ENCODE measurements around the gene LTBP4.
"Not testable (repeated sequence)": the region's sequence is repeated elsewhere in the genome, so short reads cannot be mapped to it uniquely, and the experiment has no call there.

LTBP4 gene

DNA sequence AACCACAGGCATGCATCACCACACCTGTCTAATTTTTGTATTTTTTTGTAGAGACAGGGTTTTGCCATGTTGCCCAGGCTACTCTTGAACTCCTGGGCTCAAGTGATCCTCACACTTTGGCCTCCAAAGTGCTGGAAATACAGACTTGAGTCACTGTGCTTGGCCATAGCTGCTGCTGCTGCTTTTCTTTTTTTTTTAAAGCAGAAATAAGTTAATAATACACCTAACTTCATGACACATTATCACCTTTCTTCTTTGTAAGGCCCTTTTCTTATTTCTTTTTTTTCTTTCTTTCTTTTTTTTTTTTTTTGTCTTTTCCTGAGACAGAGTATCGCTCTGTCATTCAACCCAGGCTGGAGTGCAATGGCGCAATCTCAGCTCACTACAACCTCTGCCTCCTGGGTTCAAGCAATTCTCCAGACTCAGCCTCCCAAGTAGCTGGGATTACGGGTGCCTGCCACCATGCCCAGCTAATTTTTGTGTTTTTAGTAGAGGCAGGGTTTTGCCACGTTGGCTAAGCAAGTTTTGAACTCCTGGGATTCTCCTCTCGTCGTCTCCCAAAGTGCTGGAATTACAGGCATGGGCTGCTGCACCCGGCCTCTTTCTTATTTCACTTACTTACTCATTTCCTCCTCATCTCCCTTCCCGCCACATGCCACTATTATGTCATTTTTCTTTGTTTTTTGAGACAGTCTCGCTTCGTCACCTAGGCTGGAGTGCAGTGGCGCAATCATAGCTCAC is 15.8 kb upstream of the LTBP4 start:
- H3K9me3 Mint-ChIP-seq, result no peaks in the 10 kb centered on the region
- H3K4me3 Mint-ChIP-seq, result no peak overlapping the region
- no peak for DNase-seq (ENCODE audit: low spot score in 2 of 2)
- H3K36me3 Mint-ChIP-seq, result peaks cover 49% of the 10 kb centered on the region
- no peak overlapping the region for H3K27ac Mint-ChIP-seq
- no peaks in the 10 kb centered on the region for H3K27me3 Mint-ChIP-seq
- ATAC-seq (ENCODE audit: low read depth), result no peak
- H3K4me1 Mint-ChIP-seq, result peaks cover 23% of the 10 kb centered on the region

DNA sequence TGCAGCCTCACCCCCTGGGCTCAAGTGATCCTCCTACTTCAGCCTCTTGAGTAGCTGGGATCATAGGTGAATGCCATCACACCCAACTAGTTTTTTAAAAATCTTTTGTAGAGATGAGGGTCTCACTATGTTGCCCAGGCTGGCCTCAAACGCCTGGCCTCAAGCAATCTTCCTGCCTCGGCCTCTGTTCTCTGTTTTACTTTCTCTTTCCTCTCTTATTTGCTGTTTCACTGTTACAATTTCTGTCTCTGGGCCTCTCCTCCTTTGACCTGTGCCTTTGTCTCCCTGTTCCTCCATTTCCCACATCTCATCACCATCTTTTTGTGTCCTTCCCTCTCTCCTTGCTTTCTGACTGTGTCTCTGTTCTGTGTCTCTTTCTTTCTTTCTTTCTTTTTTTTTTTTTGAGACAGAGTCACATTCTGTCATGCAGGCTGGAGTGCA is 15.2 kb upstream of the LTBP4 start:
- H3K27ac Mint-ChIP-seq, result no peak overlapping the region

DNA sequence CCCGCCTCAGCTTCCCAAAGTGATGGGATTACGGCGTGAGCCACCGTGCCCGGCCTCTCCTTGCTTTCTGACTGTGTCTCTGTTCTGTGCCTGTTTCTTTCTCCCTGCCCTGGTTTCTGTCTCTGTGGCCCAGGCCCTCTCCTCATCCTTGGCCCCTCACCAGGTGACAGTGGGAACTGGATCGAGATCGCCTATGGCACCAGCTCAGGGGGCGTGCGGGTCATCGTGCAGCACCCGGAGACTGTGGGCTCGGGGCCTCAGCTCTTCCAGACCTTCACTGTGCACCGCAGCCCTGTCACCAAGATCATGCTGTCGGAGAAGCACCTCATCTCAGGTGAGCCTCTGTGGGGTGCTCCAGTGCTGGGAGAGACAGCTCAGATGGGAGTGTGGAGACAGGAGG is 14.6 kb upstream of the LTBP4 start:
- H3K27ac Mint-ChIP-seq, result no peak overlapping the region

More for the DNA sequence above, 15.2 kb upstream of the LTBP4 start:
- no peak for DNase-seq (ENCODE audit: low spot score in 2 of 2)
- Mint-ChIP-seq H3K4me3 (no peak overlapping the region), H3K9me3 (no peaks in the 10 kb centered on the region), H3K4me1 (peaks cover 22% of the 10 kb centered on the region), H3K36me3 (peaks cover 49% of the 10 kb centered on the region), H3K27me3 (no peaks in the 10 kb centered on the region)
- ATAC-seq (ENCODE audit: low read depth), result no peak

DNA sequence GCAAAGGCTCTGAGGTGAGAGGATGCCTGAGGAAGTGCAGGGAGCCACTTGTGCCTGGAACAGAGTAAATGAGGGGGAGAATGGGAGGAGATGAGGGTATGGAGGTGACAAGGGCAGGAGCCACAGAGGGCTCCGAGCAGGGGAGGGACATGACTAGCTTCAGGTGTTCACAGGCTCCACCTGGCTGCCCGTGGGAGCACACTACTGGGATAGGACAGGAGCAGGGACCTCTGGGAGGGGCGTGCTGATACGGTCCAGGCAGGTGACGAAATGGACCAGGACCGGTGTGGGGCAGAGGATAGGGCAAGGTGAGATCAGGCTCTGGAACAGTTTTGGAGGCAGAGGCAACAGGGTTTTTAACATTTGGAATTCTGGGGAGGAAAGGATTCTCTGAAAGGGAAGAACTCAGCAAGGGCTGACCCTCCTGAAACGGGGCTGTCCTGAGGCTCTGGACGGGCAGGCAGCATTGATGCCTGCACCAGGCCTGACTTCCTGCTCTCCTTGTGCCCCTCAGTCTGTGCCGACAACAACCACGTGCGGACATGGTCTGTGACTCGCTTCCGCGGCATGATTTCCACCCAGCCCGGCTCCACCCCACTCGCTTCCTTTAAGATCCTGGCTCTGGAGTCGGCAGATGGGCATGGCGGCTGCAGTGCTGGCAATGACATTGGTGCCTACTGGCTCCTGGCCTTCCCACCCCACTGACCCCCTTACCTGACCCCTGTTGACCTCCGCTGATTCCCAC is 12.9 kb upstream of the LTBP4 start:
- no peak overlapping the region for H3K27ac Mint-ChIP-seq
- H3K27me3 Mint-ChIP-seq, result no peaks in the 10 kb centered on the region
- DNase-seq (ENCODE audit: low spot score in 2 of 2) (no peak), ATAC-seq (ENCODE audit: low read depth) (no peak)
- H3K36me3 Mint-ChIP-seq, result peaks cover 42% of the 10 kb centered on the region
- H3K4me1 Mint-ChIP-seq, result peaks cover 18% of the 10 kb centered on the region
- H3K9me3 Mint-ChIP-seq, result no peaks in the 10 kb centered on the region
- H3K4me3 Mint-ChIP-seq, result no peak overlapping the region

More for the DNA sequence above, 14.6 kb upstream of the LTBP4 start:
- Mint-ChIP-seq H3K36me3 (peaks cover 48% of the 10 kb centered on the region), H3K9me3 (no peaks in the 10 kb centered on the region), H3K4me3 (no peak overlapping the region), H3K4me1 (peaks cover 22% of the 10 kb centered on the region), H3K27me3 (no peaks in the 10 kb centered on the region)
- no peak for DNase-seq (ENCODE audit: low spot score in 2 of 2)
- ATAC-seq (ENCODE audit: low read depth), result no peak

DNA sequence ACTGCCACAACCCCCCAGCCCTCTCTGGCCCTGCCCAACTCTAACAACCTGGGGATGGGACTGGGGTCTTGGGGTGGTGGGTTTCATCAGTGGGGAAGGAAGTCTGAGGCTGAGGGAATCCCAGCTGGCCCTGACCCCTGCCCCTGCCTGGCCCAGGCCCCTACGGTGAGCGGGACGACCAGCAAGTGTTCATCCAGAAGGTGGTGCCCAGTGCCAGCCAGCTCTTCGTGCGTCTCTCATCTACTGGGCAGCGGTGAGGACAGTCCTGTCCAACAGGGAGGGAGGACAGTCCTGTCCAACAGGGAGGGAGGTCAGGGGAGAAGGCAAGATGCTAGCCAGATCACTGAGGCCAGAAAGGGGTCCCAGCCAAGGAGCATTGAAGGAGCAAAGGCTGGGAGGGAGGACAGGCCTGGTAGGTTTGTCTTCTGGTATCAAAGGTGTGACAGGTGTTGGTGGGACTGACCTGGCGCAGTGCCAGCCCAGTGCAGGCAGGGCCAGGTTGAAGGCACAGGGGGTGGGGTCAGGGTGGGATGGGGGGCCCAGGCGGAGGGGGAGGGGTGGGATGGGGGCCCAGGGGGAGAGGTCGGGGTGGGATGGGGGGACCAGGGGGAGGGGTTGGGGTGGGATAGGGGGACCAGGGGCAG is 12.1 kb upstream of the LTBP4 start:
- no peak for ATAC-seq (ENCODE audit: low read depth)
- H3K27me3 Mint-ChIP-seq, result no peaks in the 10 kb centered on the region
- H3K9me3 Mint-ChIP-seq, result no peaks in the 10 kb centered on the region
- peaks cover 17% of the 10 kb centered on the region for H3K4me1 Mint-ChIP-seq
- peaks cover 37% of the 10 kb centered on the region for H3K36me3 Mint-ChIP-seq
- no peak overlapping the region for H3K4me3 Mint-ChIP-seq
- peak overlapping the region; percentile 68 for H3K27ac Mint-ChIP-seq
- no peak for DNase-seq (ENCODE audit: low spot score in 2 of 2)

DNA sequence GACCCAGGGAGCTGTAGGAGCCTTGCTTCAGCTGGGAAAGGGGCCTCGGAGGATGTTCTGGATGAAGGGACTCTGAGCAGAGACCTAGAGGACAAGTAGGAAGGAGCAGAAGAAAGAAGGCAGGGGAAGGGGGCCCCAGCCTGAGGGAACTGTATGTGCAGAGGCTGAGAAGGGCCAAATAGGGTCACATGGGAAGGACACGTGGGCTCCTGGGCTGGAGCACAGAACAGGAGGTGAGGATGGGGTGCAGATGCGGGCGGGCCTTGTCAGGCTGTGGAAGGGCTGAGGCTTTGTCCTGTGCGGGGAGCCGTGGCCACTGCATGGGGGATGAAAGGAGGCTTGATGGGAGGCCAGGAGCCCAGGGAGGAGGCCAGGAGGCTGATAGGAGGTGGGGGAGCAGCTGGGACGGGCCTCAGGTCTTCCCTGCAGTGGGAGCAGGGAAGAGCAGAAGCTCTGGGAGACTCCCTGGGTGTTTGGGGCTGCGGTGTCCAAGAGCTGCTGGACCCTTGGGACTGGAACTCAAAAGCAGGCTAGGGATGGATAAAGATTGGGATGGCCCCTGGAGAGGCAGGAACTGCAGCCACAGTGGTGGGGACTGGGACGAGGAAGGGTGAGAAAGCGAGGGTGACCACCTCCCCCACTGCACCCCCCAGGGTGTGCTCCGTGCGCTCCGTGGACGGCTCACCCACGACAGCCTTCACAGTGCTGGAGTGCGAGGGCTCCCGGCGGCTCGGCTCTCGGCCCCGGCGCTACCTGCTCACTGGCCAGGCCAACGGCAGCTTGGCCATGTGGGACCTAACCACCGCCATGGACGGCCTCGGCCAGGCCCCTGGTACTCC is 11.4 kb upstream of the LTBP4 start:
- ATAC-seq (ENCODE audit: low read depth) (no peak), DNase-seq (ENCODE audit: low spot score in 2 of 2) (no peak)
- peaks cover 17% of the 10 kb centered on the region for H3K4me1 Mint-ChIP-seq
- H3K27me3 Mint-ChIP-seq, result no peaks in the 10 kb centered on the region
- H3K27ac Mint-ChIP-seq, result peak overlapping the region; percentile 68
- no peaks in the 10 kb centered on the region for H3K9me3 Mint-ChIP-seq
- H3K36me3 Mint-ChIP-seq, result peaks cover 36% of the 10 kb centered on the region
- H3K4me3 Mint-ChIP-seq, result no peak overlapping the region

DNA sequence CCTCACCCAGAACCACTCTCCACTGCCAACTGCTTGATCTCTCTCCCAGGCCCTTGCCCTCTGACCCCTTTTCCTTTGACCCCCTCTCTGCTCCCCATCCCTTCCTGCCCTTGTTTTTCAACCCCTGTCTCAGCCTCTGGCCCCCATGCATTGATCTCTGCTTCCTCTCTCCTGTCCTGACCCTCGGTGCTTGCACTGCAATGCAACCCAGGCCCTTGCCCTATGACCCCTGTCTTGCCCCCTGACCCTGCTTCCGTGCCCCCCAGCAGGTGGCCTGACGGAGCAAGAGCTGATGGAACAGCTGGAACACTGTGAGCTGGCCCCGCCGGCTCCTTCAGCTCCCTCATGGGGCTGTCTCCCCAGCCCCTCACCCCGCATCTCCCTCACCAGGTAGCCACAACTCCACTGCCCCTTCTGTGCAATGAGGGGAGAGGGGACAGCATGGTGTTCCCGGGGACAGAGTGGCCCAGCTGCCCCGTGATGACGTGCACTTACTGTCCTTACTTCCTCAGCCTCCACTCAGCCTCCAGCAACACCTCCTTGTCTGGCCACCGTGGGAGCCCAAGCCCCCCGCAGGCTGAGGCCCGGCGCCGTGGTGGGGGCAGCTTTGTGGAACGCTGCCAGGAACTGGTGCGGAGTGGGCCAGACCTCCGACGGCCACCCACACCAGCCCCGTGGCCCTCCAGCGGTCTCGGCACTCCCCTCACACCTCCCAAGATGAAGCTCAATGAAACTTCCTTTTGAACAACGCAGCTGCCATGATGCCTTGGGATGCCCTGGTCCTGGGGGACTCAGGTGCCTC is 10.5 kb upstream of the LTBP4 start:
- Mint-ChIP-seq H3K27ac (peak overlapping the region; percentile 9), H3K36me3 (peaks cover 36% of the 10 kb centered on the region), H3K9me3 (no peaks in the 10 kb centered on the region), H3K27me3 (no peaks in the 10 kb centered on the region), H3K4me1 (peaks cover 16% of the 10 kb centered on the region), H3K4me3 (no peak overlapping the region)
- no peak for DNase-seq (ENCODE audit: low spot score in 2 of 2)
- ATAC-seq (ENCODE audit: low read depth), result no peak

DNA sequence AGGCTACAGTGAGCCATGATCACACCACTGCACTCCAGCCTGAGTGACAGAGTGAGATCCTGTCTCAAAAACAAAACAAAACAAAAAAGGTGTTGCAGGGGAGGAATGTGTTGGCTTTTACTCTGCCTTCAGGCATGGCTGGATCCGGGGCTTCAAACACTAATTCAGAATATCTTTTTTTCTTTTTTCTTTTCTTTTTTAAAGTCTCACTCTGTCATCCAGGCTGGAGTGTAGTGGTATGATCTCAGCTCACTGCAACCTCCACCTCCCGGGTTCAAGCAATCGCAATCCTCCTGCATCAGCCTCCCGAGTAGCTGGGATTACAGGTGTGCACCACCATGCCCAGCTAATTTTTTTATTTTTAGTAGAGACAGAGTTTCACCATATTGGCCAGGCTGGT is 9.4 kb upstream of the LTBP4 start:
- not testable (repeated sequence) for ATAC-seq (ENCODE audit: low read depth); H3K27me3 Mint-ChIP-seq; DNase-seq (ENCODE audit: low spot score in 2 of 2); H3K4me3 Mint-ChIP-seq; H3K9me3 Mint-ChIP-seq
- H3K36me3 Mint-ChIP-seq, result peaks cover 28% of the 10 kb centered on the region
- peak overlapping the region; percentile 5 for H3K27ac Mint-ChIP-seq
- peaks cover 11% of the 10 kb centered on the region for H3K4me1 Mint-ChIP-seq

DNA sequence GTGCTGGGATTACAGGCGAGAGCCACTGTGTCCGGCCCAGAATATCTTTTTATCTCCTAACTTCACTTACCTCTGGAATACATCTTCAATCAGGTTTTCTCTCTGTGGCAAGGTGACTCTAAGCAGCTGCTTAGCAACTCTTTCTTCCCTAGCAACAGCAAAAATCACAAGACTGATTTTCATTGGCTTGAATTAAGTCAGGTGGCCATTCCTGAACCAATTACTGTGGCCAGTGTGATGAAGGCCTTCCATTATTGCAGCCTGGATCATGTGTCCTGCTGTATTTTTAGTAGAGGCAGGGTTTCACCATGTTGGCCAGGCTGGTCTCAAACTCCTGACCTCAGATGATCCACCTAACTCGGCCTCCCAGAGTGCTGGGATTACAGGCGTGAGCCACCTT is 9.0 kb upstream of the LTBP4 start:
- H3K4me1 Mint-ChIP-seq, result peaks cover 9% of the 10 kb centered on the region
- H3K4me3 Mint-ChIP-seq, result no peak overlapping the region

DNA sequence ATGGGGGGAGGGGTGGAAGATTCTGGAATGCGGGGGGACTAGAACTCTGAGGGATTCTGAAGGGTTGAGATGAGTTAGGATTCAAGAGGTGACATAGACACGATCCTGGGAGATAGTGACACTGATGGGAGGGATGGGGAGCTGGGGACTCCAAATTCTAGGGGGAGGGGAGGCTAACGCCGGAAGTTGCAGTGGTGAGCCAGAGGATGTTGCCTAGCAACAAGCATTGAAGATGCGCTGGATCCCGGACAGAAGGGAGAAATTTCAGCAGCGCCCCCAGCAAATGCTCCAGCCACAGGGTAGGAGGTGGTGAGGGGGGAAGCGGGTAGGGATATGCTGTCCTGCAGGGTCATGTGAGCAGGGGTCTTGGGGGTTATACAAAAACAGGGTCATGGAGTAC is 6.9 kb upstream of the LTBP4 start:
- H3K4me3 Mint-ChIP-seq, result no peak overlapping the region
- H3K4me1 Mint-ChIP-seq, result peaks cover 17% of the 10 kb centered on the region
- no peak overlapping the region for H3K27ac Mint-ChIP-seq
- peaks cover 7% of the 10 kb centered on the region for H3K27me3 Mint-ChIP-seq
- DNase-seq (ENCODE audit: low spot score in 2 of 2), result no peak
- no peak for ATAC-seq (ENCODE audit: low read depth)
- no peaks in the 10 kb centered on the region for H3K9me3 Mint-ChIP-seq
- H3K36me3 Mint-ChIP-seq, result peaks cover 16% of the 10 kb centered on the region

More for the DNA sequence above, 9.0 kb upstream of the LTBP4 start:
- H3K27ac Mint-ChIP-seq, result peak overlapping the region; percentile 5
- no peaks in the 10 kb centered on the region for H3K9me3 Mint-ChIP-seq
- peak; percentile 95 for ATAC-seq (ENCODE audit: low read depth)
- no peak for DNase-seq (ENCODE audit: low spot score in 2 of 2)
- no peaks in the 10 kb centered on the region for H3K27me3 Mint-ChIP-seq
- H3K36me3 Mint-ChIP-seq, result peaks cover 24% of the 10 kb centered on the region

DNA sequence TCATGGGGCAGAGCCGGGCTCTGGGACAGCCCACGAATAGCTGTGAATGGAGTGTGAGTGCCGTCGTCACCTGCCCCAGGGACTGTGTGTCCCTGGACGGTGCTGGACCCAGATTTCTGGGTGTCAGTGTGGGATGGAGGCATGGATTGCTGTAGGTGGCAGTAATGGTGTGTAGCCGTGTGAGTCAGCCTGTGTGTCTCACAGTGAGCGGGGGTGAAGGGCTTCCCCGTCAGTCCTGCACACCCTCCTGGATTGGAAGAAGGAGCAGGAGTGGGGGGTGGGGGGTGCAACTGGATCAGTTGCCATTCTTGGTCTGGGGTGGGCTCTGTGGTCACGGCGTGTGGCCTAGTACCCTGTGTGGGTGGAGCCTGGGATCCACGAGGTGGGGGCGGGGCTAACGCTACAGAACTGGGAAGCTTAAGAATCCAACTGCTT is 6.5 kb upstream of the LTBP4 start:
- no peak overlapping the region for H3K27ac Mint-ChIP-seq
- ATAC-seq (ENCODE audit: low read depth) (no peak), DNase-seq (ENCODE audit: low spot score in 2 of 2) (no peak)
- peaks cover 9% of the 10 kb centered on the region for H3K27me3 Mint-ChIP-seq
- no peaks in the 10 kb centered on the region for H3K9me3 Mint-ChIP-seq
- peaks cover 13% of the 10 kb centered on the region for H3K36me3 Mint-ChIP-seq
- H3K4me1 Mint-ChIP-seq, result peaks cover 18% of the 10 kb centered on the region
- no peak overlapping the region for H3K4me3 Mint-ChIP-seq

DNA sequence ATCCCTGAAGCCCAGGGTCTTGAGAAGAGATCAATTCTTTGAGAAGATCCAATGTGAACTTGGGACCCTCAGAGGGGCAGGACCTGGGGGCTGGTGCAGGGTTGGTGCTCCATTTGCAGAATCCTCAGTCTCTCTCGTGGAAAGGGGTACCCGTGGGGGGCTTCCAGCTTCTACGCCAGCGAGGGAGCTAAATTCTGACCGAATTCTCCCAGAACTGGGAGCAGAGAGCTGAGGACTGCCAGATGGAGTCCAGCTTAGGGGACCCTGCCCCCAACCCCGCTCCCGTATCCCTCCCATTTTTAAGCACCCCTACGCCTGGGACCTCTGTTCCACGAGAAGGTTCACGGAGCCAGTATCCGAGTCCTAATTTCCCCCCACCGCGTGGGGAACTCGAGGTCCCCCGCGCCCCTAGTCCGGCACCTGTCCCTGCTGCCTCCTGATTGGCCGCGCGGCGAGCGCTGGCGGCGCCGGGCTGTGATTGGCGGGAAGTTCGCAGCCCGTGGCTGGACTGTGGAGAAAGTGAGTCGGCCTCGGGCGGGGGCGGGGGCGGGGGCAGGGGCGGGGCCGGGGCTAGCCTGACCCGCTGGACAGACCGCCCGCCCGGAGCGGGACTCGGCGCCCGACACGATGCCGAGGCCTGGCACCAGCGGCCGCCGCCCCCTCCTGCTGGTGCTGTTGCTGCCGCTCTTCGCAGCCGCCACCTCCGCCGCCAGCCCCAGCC is 4.4 kb upstream of the LTBP4 start:
- DNase-seq (ENCODE audit: low spot score in 2 of 2) (no peak), ATAC-seq (ENCODE audit: low read depth) (no peak)
- H3K4me1 Mint-ChIP-seq, result peaks cover 27% of the 10 kb centered on the region
- H3K27ac Mint-ChIP-seq, result no peak overlapping the region
- peaks cover 2% of the 10 kb centered on the region for H3K36me3 Mint-ChIP-seq
- H3K27me3 Mint-ChIP-seq, result peaks cover 15% of the 10 kb centered on the region
- no peak overlapping the region for H3K4me3 Mint-ChIP-seq
- no peaks in the 10 kb centered on the region for H3K9me3 Mint-ChIP-seq

Data from memory B cell (primary cell).